ENCODE data around the gene TKFC.

GRCh38 chr11:61329871-61330270 lies 3.2 kb upstream of the TKFC start:
- TF ChIP-seq POLR2A (IDR thresholded peaks at IDR 0.05) (no peak), CTCF (IDR thresholded peaks at IDR 0.05 in 4 of 5, conservative IDR thresholded peaks at IDR 0.05 in 1 of 5) (no peak)
